ENCODE results near the gene FAS.

Gene FAS

GRCh38 chr10:88978463-88978862, 12.1 kb upstream of the FAS start:
- H3K4me3 ChIP-seq (ENCODE audit: low read depth, low read length), result no peak overlapping the region
- TF ChIP-seq CTCF (IDR thresholded peaks at IDR 0.05; ENCODE audit: control insufficient read depth, extremely low read depth, insufficient read depth), result no peak
- DNase-seq (ENCODE audit: low read depth), result no peak

GRCh38 chr10:88979153-88979562, 11.4 kb upstream of the FAS start:
- no peak overlapping the region for H3K4me3 ChIP-seq (ENCODE audit: low read depth, low read length)

GRCh38 chr10:88979603-88980002, 11.0 kb upstream of the FAS start:
- no peak for TF ChIP-seq CTCF (IDR thresholded peaks at IDR 0.05; ENCODE audit: control insufficient read depth, extremely low read depth, insufficient read depth)
- H3K4me3 ChIP-seq (ENCODE audit: low read depth, low read length), result no peak overlapping the region
- DNase-seq (ENCODE audit: low read depth), result no peak

More at GRCh38 chr10:88979153-88979562, 11.4 kb upstream of the FAS start:
- no peak for DNase-seq (ENCODE audit: low read depth)
- no peak for TF ChIP-seq CTCF (IDR thresholded peaks at IDR 0.05; ENCODE audit: control insufficient read depth, extremely low read depth, insufficient read depth)

- no peak for TF ChIP-seq CTCF (IDR thresholded peaks at IDR 0.05; ENCODE audit: control insufficient read depth, extremely low read depth, insufficient read depth)
- no peak overlapping the region for H3K4me3 ChIP-seq (ENCODE audit: low read depth, low read length)
- no peak for DNase-seq (ENCODE audit: low read depth)
These were observed 10.4 kb upstream of the FAS start for GRCh38 chr10:88980247-88980646.

- H3K4me3 ChIP-seq (ENCODE audit: low read depth, low read length), result no peak overlapping the region
- no peak for TF ChIP-seq CTCF (IDR thresholded peaks at IDR 0.05; ENCODE audit: control insufficient read depth, extremely low read depth, insufficient read depth)
- no peak for DNase-seq (ENCODE audit: low read depth)
These were observed 9.8 kb upstream of the FAS start for GRCh38 chr10:88980800-88981199.

GRCh38 chr10:88981435-88981834, 9.2 kb upstream of the FAS start:
- DNase-seq (ENCODE audit: low read depth), result no peak
- no peak overlapping the region for H3K4me3 ChIP-seq (ENCODE audit: low read depth, low read length)
- no peak for TF ChIP-seq CTCF (IDR thresholded peaks at IDR 0.05; ENCODE audit: control insufficient read depth, extremely low read depth, insufficient read depth)

- no peak overlapping the region for H3K4me3 ChIP-seq (ENCODE audit: low read depth, low read length)
- no peak for DNase-seq (ENCODE audit: low read depth)
- no peak for TF ChIP-seq CTCF (IDR thresholded peaks at IDR 0.05; ENCODE audit: control insufficient read depth, extremely low read depth, insufficient read depth)
These were observed 8.2 kb upstream of the FAS start for GRCh38 chr10:88982366-88982765.
